22Rv1 (cell line): ENCODE results near the gene NRXN2.

Experiments used
- CTCF ChIP-seq: fragments of 450-650 bp; IDR thresholded peaks from 2 replicates; pipeline ENCODE4 v1.5.1; 2017; ENCODE audit warnings: mild to moderate bottlenecking
- ZFX ChIP-seq: fragments of 450-650 bp; IDR thresholded peaks from 2 replicates; pipeline ENCODE4 v1.6.1; 2017; ENCODE audit warnings: antibody characterized with exemption, borderline replicate concordance

- TF ChIP-seq CTCF (no peak), ZFX (no peak)
Observed at GRCh38 chr11:64715756-64716472, 7.1 kb downstream of the NRXN2 start.
